Skin epidermis (tissue), 12 donors: ENCODE results near the gene KRTAP10-11.
A peak's percentile ranks its signal among the peaks of the same experiment; 100 is the strongest.
"Not testable (repeated sequence)": the region's sequence is repeated elsewhere in the genome, so short reads cannot be mapped to it uniquely, and the experiment has no call there.

ENCODE experiments used
- H3K27ac ChIP-seq, 21 experiments: fragments of 200-600 bp; sonication (generic) in 11 of 21; one replicate each; pipeline ENCODE4 v1.5.0; 2020; ENCODE audit warnings: mild to moderate bottlenecking in 3 of 21, inconsistent platforms in 2 of 21, moderate library complexity in 2 of 21
- H3K4me3 ChIP-seq, 7 experiments: fragments of 200-600 bp; sonication (generic) in 2 of 7; one replicate each; pipeline ENCODE4 v1.5.0; 2020; ENCODE audit warnings: inconsistent platforms in 2 of 7, mild to moderate bottlenecking in 2 of 7, moderate library complexity in 1 of 7

Gene KRTAP10-11

DNA sequence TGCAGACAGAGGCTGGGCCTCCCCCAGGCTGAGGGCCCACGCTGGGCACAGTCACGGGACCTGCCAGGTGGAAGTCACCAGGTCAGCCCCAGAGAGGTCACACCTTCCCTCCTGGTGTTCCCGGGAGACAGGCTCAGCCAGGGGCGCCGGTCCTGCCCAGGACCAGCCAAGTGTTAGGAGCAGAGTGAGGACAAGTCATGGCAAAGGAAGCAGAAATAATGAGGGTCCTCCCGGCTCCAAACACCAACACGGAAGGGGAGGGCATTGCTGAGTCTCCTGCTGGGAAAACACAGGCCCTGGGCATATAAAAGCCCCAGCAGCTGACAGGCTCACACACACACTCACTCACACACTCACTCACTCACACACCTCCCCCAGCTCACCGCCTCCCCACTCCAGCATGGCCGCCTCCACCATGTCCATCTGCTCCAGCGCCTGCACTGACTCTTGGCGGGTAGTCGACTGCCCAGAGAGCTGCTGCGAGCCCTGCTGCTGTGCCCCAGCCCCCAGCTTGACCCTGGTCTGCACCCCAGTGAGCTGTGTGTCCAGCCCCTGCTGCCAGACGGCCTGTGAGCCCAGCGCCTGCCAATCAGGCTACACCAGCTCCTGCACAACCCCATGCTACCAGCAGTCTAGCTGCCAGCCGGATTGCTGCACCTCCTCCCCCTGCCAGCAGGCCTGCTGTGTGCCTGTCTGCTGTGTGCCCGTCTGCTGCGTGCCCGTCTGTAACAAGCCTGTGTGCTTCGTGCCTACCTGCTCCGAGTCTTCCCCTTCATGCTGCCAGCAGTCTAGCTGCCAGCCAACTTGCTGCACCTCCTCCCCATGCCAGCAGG, 9.0 kb upstream of the KRTAP10-11 start, which contains the start of gene KRTAP10-10:
TSS of gene KRTAP10-10 (plus strand) at position 339 of the 833 bp plus-strand sequence. CDS start at position 401, 62 bp downstream.
- no peak within 1 kb of the TSS for H3K4me3 ChIP-seq
- no peak within 1 kb of the TSS for H3K27ac ChIP-seq

DNA sequence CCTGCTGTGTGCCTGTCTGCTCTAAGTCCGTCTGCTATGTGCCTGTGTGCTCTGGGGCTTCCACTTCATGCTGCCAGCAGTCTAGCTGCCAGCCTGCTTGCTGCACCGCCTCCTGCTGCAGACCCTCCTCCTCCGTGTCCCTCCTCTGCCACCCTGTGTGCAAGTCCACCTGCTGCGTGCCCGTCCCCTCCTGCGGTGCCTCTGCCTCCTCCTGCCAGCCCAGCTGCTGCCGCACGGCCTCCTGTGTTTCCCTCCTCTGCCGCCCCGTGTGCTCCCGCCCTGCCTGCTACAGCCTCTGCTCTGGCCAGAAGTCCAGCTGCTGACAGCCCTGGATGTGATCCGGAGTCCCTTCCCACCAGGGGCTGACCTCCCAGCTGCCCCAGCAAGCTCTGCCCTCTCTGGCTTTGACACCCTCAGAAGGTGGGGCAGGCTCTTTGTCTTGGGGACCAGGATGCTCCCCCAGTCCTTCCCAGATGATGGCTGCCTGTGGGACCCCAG, 8.3 kb upstream of the KRTAP10-11 start:
- H3K4me3 ChIP-seq, H3K27ac ChIP-seq: not testable (repeated sequence)

DNA sequence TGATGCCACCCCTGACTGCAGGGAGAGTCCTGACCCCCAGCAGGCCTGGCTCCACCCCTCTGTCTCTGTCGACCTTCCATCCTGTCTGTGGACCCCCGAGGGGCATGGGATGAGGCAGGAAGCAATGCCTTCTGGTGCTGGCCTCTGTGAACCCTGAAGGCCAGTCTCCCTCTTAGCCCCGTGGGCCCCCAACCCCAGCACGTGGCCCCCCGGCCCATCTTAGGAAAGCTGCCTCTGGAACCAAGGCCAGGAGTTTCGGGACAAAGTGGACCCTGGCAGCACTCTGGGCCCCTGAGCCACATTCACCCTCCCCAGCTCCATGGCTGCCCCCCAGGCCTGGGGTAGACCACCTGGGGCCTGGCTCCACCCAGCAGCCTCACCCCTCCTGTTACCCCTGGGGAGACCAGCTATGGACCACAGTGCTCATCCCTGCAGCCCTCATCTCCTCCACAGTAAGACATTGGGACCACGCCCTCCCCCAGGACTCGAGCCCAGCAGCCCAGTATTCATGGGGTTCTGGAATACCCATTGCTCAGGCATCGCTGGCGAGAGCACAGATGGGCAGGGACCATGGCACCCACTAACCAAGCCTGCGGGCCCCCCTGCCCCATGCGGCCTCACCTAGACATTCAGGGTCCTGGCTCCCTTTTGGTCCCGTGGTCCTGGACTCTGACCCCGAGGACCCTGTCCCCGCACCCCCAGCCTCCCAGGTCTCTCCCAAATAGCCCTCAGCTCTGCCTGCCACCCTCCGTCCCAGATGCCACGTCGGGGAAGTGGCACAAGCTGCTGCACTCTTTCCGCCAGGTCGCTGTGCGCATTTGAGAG, 7.5 kb upstream of the KRTAP10-11 start:
- not testable (repeated sequence) for H3K4me3 ChIP-seq, H3K27ac ChIP-seq

DNA sequence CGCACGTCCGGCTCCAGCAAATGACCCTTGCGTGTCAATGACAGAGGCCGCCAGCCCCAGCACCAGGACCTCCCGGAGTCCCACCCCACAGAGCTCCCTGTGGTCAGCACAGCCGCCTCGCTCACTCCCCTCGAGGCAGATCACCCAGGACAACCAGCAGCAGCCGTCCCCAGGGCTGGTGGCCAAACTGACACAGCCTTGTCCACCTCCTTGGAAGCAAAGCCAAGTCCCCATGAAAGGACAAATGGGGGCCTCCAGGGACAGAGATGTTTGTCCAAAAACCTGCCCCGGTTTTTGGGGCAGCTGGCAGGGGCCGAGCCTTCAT, 6.9 kb upstream of the KRTAP10-11 start:
- Histone ChIP-seq H3K27ac (no peak overlapping the region), H3K4me3 (no peak overlapping the region)

DNA sequence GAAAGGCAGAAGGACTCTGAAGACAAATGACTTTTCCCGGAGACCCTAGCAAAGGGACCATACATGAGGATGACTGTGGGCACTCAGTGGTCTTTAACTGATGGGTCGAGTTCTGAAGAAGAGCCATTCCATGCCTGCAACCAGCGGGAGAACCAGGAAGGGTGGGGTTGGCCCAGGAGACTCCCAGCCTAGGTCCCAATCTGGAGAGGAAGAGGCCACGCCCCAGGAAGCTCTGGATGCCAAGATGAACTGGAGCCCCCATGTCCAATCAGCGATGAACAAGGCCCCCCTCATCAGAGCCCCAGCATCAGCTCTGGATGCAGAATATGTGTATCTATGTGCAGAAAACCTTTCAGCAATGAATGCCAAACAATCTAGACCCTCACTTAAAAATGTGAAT, 5.5 kb upstream of the KRTAP10-11 start:
- H3K27ac ChIP-seq, result no peak overlapping the region
- no peak overlapping the region for H3K4me3 ChIP-seq

DNA sequence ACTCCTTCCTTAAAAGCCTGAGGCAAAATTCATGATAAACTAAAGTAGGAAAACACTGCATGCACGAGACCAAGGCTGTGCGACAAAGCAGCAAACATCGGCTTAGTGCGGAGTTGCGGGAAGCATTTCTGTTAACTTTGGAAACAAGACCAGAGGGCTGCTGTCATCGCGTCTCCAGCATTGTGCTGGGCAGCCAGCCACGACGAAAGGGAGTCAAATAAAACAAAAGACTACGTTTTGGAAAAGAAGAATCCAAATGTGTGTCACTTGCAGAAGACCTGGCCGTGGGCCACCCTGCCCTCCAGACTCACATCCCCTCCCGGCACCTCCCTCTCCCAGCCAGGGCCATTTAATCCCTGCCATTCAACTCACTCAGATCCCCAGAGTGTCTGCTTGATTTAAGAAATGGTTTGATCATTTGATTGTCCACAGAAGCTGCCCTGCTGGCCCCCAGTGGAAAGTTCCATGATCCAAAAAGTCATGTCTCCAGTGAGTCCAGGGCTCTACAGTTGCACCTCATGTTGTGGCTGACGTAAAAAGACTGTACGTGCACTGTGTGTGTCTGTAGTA, 2.4 kb upstream of the KRTAP10-11 start:
- H3K4me3 ChIP-seq, result no peak overlapping the region
- no peak overlapping the region for H3K27ac ChIP-seq

DNA sequence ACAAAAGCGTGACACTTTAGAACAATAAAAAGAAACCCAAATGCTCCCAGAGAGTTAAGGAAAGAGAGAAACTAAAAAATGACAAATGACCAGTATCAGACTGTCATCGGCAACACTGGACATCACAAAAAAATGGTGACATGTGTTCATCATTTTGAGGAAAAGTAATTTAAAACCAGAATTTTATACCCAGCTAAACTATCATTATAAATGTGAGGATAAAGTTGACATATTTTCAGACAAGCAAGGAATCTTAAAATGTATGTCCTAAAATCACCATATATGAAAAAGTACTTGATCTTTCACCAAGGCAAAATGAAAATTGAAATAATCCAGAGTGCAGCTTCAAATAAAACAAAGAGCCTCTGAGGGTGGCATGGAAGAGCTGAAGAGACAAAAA, 1.3 kb upstream of the KRTAP10-11 start:
- H3K4me3 ChIP-seq, result no peak overlapping the region
- H3K27ac ChIP-seq, result no peak overlapping the region

DNA sequence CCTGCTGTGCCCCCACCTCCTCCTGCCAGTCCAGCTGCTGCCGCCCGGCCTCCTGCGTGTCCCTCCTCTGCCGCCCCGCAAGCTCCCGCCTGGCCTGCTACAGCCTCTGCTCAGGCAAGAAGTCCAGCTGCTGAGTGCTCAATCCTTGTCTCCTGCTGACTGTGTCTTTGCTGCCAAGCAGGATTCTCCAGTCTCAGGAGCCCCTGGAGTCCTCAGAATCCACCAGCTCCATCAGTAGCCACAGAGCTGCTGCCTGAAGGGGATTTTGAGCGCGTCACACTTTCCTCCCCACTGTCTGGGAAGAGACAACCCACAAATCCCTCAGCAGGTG, 973 bp downstream of the KRTAP10-11 start:
- Histone ChIP-seq H3K27ac (no peak overlapping the region), H3K4me3 (no peak overlapping the region)

DNA sequence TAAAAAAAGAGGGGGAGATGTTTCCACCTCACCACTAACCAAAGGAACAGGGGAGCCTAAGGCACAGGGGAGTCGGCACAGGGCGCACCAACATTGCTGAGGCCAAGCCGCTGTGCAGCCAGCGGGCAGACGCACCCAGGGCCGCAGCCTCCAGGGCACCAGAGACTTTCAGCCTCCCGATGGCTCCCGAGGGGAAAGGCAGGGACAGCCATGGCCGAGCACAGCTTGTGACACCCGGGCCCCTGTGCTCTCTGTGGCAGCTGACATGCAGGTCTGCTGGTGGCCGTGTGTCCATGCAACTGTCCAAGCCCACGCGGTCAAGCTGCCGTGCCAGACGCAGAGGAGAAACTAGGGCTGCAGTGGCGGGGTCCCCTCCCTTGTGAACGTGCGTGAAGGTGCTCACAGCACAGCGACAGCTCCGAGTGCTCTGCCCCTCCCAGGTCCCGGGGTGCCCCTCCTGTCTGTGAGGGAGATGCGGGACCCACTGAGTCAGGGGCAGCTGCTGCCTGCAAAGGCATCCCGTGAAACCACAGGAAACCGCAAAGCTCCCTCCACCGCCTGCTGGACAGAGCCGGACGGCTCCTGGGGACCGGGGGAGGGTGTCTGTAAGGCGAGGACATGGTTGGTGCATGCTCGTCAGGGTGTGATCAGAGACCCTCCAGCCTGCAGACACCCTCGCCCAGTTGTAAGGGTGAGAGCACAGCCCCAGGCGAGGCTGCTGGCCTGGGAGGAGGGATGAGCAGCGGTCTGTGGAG, 2.5 kb downstream of the KRTAP10-11 start:
- Histone ChIP-seq H3K27ac (no peak overlapping the region), H3K4me3 (no peak overlapping the region)

DNA sequence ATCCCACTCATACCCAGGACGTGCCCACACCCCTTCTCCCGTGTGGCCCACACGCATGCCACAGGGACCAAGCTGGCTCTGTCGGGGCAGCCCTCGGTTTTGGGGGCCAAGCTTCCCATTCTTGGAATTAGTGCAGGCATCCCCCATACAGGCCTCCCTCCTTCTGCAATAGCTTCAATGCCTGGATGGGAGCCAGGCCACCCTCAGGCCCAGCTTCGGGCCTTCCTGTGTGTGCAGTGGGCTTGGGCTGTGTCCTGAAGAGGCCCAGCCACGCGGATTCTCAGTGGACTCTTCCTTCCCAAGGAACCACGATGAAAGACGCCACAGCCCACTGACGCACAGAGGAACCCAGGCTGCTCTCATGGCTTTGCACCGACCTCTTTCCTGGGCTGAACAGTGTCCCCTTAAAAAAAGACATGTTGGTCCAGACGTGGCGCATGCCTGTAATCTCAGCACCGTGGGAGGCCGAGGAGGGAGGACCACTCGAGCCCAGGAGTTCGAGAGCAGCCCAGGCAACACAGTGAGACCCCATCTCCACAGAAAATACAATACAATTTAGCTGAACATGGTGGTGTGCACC, 3.4 kb downstream of the KRTAP10-11 start:
- Histone ChIP-seq H3K4me3 (no peak overlapping the region), H3K27ac (no peak overlapping the region)

DNA sequence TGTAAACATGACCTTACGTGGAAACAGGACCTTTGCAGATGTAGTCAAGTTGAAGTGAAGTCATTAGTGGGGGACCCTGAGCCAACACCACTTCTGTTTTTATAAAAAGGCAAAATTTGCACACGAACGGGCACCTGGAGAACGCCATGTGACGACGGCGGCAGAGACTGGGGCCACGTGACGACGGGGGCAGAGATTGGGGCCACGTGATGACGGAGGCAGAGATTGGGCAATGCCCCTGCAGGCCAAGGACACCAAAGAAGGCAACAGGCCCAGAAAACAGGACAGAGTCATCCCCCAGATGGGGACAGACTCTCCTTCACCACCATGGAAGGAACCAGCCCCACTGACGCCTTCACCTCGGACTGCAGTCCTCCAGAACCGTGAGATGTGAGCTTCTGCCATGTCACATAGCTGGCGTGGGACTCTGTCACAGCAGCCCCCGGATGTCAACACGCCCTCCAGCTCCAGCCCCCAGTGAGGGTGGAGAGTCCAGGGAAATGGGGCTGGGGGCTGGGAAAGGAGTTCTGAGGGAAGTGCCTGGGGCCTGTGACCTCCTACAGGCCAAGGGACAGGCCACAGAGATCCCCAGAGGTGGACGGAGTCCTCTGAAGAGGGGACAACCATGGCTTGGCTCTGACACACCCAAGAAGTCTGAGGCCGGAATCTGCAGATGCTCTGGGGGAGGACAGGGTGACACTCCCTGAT, 4.2 kb downstream of the KRTAP10-11 start:
- H3K27ac ChIP-seq, result no peak overlapping the region
- H3K4me3 ChIP-seq, result no peak overlapping the region

DNA sequence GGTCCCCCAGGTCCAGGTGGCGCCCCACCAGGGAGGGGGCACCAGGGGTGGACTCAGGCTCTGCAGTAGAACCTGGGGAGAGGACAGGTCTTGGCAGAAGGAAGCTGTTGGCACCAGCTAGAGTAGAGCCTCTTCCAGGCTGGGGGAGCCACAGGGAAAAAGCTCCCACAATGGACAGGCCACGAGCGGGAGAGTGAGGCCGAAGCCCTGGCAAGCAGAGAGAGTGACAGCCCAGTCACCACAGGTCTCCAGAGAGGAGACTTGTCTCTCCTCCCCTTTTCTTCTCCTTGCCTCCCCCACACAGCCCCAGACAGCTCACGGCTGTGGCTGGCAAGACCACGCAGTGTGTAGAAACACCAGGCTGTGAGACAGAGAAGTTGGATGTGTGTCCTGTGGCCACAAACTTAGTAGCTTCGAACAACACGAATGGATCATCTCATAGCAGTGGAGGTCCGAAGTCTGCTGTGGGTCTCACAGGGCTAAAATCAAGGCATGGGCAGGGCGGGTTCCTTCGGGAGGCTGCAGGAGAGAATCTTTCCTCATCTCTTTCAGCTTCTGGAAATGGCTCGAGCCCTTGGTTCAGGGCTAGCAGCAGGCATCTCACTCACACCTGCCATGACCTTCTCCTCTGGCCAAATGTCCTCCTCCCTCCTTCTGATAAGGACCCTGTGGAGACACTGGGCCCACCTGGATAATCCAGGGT, 4.9 kb downstream of the KRTAP10-11 start:
- no peak overlapping the region for H3K27ac ChIP-seq
- no peak overlapping the region for H3K4me3 ChIP-seq

DNA sequence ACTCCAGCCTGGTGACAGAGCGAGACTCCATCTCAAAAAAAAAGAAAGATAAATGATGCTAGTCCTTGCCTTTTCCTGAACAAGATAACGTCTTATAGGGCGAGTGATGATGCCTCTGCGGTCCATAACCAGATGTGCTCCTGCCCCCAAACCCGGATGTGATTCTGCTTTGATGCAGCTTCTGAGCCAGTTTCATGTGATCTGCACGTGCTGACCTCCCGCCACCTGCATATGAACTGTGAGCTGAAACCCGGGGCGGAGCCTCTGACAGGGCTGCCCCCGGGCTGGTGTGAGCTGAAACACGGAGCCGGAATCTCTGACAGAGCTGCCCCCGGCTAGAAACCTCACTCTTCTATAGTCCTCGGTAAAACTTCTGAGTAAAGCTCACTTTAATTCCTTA, 6.9 kb downstream of the KRTAP10-11 start:
- no peak overlapping the region for H3K27ac ChIP-seq
- no peak overlapping the region for H3K4me3 ChIP-seq

DNA sequence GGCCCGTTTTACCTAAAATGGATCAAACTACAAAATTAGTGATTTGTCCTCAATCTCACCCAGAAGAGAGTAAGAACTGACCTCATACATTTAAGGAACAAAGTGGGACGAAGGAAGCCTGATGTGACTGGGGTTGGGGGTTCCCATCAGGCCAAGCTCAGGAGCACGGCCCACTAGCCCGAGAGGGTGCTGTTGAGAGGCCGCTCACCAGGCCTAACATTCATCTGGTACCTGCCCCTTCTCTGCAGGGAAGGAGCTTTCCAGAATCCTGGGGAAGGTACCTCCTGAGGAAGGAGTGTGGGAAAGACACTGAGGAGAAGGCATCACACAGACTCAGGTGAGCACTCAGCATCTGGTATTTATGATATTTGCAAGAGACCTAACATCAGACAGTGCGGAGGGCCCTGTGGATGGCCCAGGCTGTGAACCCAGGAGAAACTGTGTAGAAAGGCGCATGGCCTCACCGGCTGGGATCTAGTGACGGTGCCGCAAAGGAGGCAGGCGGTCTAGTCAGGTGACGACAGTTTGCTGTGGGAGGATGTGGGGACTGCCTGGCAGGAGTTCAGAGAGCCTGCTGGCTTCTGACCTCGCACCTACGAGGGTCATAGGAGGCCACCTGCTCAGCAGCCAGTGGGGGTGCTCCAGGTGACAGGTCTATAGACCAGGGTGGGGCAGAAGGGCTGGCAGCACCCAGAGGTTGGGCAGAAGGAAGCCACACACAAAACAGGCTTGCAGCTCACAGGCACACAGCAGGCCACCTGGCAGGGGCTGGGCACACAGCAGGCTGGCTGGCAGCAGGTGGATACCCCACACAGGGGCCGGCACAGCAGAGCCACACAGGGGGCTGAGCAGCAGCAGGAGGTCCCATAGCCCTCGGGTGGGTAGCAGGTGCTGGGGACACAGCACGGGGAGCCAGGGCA, 7.7 kb downstream of the KRTAP10-11 start:
- H3K4me3 ChIP-seq, result no peak overlapping the region
- H3K27ac ChIP-seq, result peak overlapping the region in 2 of 21 experiments; percentile 39 to 58

DNA sequence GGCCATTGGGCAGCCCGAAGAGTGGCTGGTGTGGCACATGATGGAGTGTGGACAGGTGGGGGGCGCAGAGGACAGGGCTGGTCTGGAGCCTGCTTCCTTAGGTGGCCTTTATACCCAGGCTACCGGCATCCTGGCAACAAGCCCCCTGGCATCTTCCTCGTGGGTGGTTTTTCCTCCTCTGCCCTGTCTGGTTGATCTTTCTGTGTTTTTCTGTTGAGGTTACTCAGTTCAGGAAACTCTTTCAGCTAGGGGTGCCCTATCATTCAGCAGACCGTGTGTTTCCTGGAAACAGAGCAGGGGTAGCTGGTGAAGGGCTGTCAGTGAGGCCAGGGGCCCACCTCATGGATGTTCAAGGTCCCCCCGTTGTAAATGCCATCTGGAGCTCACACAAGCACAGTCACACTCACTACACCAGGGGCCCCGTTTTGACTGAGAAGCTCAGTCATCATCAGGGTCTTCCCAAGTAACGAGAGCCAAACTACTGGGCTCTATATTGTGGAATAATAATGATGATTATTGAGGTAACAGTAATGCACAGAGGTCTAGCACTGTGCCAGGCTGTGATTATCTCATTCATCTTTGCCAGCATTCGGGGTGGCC, 8.5 kb downstream of the KRTAP10-11 start, which contains the start of gene KRTAP12-4:
TSS of gene KRTAP12-4 (minus strand) at position 84 of the 600 bp plus-strand sequence. CDS start at position 39, 45 bp downstream.
- Histone ChIP-seq H3K27ac (peak within 1 kb of the TSS in 2 of 21 experiments; percentile 39 to 58), H3K4me3 (no peak within 1 kb of the TSS)

DNA sequence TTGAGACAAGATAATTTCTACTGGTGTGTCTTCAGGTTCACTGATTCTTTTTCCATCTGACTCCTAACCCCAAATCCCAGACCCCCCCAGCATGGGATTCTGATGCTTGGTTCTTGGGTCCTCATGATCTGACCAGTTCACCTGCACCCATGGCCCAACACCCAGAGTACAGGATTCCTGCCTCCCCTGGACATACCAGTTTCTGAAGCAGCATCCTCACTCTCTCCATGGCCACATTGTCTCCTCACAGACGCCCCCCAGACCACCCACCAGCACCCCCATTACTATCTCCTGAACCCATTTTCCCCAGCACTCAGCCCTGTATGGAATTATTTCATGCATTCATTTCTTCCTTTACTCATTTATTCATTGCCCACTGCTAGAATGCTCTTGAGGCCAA, 10.7 kb downstream of the KRTAP10-11 start:
- Histone ChIP-seq H3K27ac (peak overlapping the region in 6 of 21 experiments; percentile 18 to 75 (median 55)), H3K4me3 (no peak overlapping the region)
